H1 (cell line): ENCODE data around the gene TRIM71. TPM values are rescaled to one million over a fixed set of nuclear protein-coding genes. Genes with fewer than 3 reads are reported as not detected.

Experiments
- CTCF ChIA-PET: fragments of 300-600 bp; sonication (Branson Sonifier 250); formaldehyde crosslinking; loops from one replicate; lab custom pipeline; 2021; ENCODE audit not compliant: partially characterized antibody; lab: Charles Lee
- POLR2A ChIA-PET: fragments of 300-600 bp; sonication (Branson Sonifier 250); formaldehyde crosslinking; loops from one replicate; lab custom pipeline; 2021; ENCODE audit warnings: inconsistent platforms; ENCODE audit not compliant: partially characterized antibody; lab: Charles Lee
- DNase-seq, 2 experiments: peaks; one replicate each; pipeline versions ENCODE4 v3.0.0 to v3.0.0-alpha.2; 2010 to 2022; ENCODE audit warnings: low spot score in 2 of 2, low read depth in 1 of 2, mixed read lengths in 1 of 2
- FAIRE-seq: peaks from 2 replicates; lab custom pipeline; 2011; peaks lifted over from hg19 to GRCh38; lab: Jason Lieb, UNC
- H2AFZ ChIP-seq: 2 replicates; pipeline ENCODE4 v1.8.1; 2012; ENCODE audit warnings: low read length, inconsistent platforms
- H2AK5ac ChIP-seq: 2 replicates; pipeline ENCODE4 v1.6.1; 2013; ENCODE audit warnings: low read depth, low read length
- H2BK120ac ChIP-seq: replicated peaks from 2 replicates; pipeline ENCODE3; 2013; ENCODE audit warnings: low read depth, low read length, inconsistent platforms
- H2BK12ac ChIP-seq: 2 replicates; pipeline ENCODE4 v1.6.1; 2013; ENCODE audit warnings: low read depth, low read length
- H2BK15ac ChIP-seq: 2 replicates; pipeline ENCODE4 v1.6.1; 2013; ENCODE audit warnings: low read length
- H2BK20ac ChIP-seq: 2 replicates; pipeline ENCODE4 v1.6.1; 2013; ENCODE audit warnings: low read length
- H2BK5ac ChIP-seq: 2 replicates; pipeline ENCODE4 v1.6.1; 2013; ENCODE audit warnings: low read depth, low read length
- H3K14ac ChIP-seq: 2 replicates; pipeline ENCODE4 v1.6.1; 2013; ENCODE audit warnings: inconsistent platforms; ENCODE audit not compliant: insufficient read length
- H3K18ac ChIP-seq: 2 replicates; pipeline ENCODE4 v1.6.1; 2013; ENCODE audit warnings: low read length; ENCODE audit errors: extremely low read depth
- H3K23ac ChIP-seq: 2 replicates; pipeline ENCODE4 v1.6.1; 2013; ENCODE audit warnings: inconsistent platforms; ENCODE audit not compliant: insufficient read length
- H3K23me2 ChIP-seq: 2 replicates; pipeline ENCODE4 v1.6.1; 2013; ENCODE audit warnings: low read depth, low read length
- H3K27ac ChIP-seq: 2 replicates; pipeline ENCODE4 v1.6.1; 2011; ENCODE audit warnings: low read depth, low read length, inconsistent platforms
- H3K27me3 ChIP-seq, 4 experiments: replicated peaks in 1 of 4; 1 replicate in 1 of 4; 2 replicates in 3 of 4; pipeline versions ENCODE4 v1.6.1 to v1.8.1; 2011 to 2013; ENCODE audit warnings: low read length in 3 of 4, mild to moderate bottlenecking in 3 of 4, inconsistent platforms in 2 of 4, mixed read lengths in 2 of 4, moderate library complexity in 1 of 4; ENCODE audit not compliant: control insufficient read depth in 3 of 4, insufficient read depth in 3 of 4; ENCODE audit errors: extremely low read depth in 1 of 4
- H3K36me3 ChIP-seq, 4 experiments: 2 replicates each; pipeline versions ENCODE4 v1.6.1 to v1.8.1; 2011 to 2013; ENCODE audit warnings: mild to moderate bottlenecking in 4 of 4, low read length in 3 of 4, moderate library complexity in 2 of 4, control low read depth in 1 of 4, inconsistent platforms in 1 of 4; ENCODE audit not compliant: insufficient read depth in 4 of 4, control insufficient read depth in 2 of 4
- H3K4ac ChIP-seq: replicated peaks from 2 replicates; pipeline ENCODE3; 2013; ENCODE audit warnings: low read length, low read depth, mixed read lengths, inconsistent platforms; ENCODE audit not compliant: insufficient read length
- H3K4me1 ChIP-seq, 4 experiments: replicated peaks in 1 of 4; 1 replicate in 1 of 4; 2 replicates in 3 of 4; pipeline versions ENCODE4 v1.6.1 to v1.8.1; 2011 to 2013; ENCODE audit warnings: low read length in 3 of 4, inconsistent platforms in 2 of 4, mixed read lengths in 1 of 4; ENCODE audit not compliant: insufficient read depth in 4 of 4, control insufficient read depth in 3 of 4
- H3K4me2 ChIP-seq, 2 experiments: 2 replicates each; pipeline versions ENCODE4 v1.6.1 to v1.8.1; 2011 to 2013; ENCODE audit warnings: low read depth in 2 of 2, low read length in 2 of 2, control low read depth in 1 of 2, inconsistent platforms in 1 of 2, mild to moderate bottlenecking in 1 of 2; ENCODE audit not compliant: insufficient read depth in 1 of 2
- H3K4me3 ChIP-seq, 4 experiments: fragments of 200-600, 300-600 bp in 1 of 4; sonication (generic), shearing (Covaris generic), sonication (Bioruptor Twin) in 1 of 4; 2 replicates each; pipeline versions ENCODE4 v1.5.1 to v1.8.1; 2011 to 2016; ENCODE audit warnings: low read length in 4 of 4, low read depth in 3 of 4, control low read depth in 2 of 4, inconsistent platforms in 2 of 4, mild to moderate bottlenecking in 2 of 4, mixed read lengths in 1 of 4, moderate library complexity in 1 of 4; ENCODE audit not compliant: insufficient read depth in 2 of 4; ENCODE audit errors: extremely low read depth in 1 of 4
- H3K56ac ChIP-seq: replicated peaks from 2 replicates; pipeline ENCODE3; 2013; ENCODE audit warnings: low read depth, mild to moderate bottlenecking, mixed read lengths, low read length, inconsistent platforms; ENCODE audit not compliant: insufficient read length
- H3K79me1 ChIP-seq: 2 replicates; pipeline ENCODE4 v1.6.1; 2013; ENCODE audit warnings: low read depth, low read length, control low read depth
- H3K79me2 ChIP-seq, 2 experiments: 2 replicates each; pipeline versions ENCODE4 v1.6.1 to v1.8.1; 2012 to 2013; ENCODE audit warnings: low read length in 2 of 2, mild to moderate bottlenecking in 2 of 2, inconsistent platforms in 1 of 2; ENCODE audit not compliant: insufficient read depth in 2 of 2, control insufficient read depth in 1 of 2
- H3K9ac ChIP-seq, 4 experiments: replicated peaks in 1 of 4; 1 replicate in 1 of 4; 2 replicates in 3 of 4; pipeline versions ENCODE4 v1.6.1 to v1.8.1; 2011 to 2013; ENCODE audit warnings: low read depth in 3 of 4, low read length in 3 of 4, control low read depth in 2 of 4, mild to moderate bottlenecking in 2 of 4, moderate library complexity in 2 of 4, inconsistent platforms in 1 of 4; ENCODE audit errors: extremely low read depth in 1 of 4
- H3K9me3 ChIP-seq, 2 experiments: 2 replicates each; pipeline versions ENCODE4 v1.6.1 to v1.8.1; 2012 to 2013; ENCODE audit warnings: mild to moderate bottlenecking in 2 of 2, moderate library complexity in 2 of 2, control low read depth in 1 of 2, inconsistent platforms in 1 of 2, low read depth in 1 of 2, low read length in 1 of 2, mixed read lengths in 1 of 2; ENCODE audit not compliant: insufficient read depth in 2 of 2
- H4K20me1 ChIP-seq, 2 experiments: replicated peaks in 1 of 2; 2 replicates each; pipeline versions ENCODE3 to v1.8.1; 2011 to 2013; ENCODE audit warnings: inconsistent platforms in 2 of 2, low read length in 2 of 2, mild to moderate bottlenecking in 1 of 2; ENCODE audit not compliant: insufficient read depth in 2 of 2, control insufficient read depth in 1 of 2
- H4K5ac ChIP-seq: 2 replicates; pipeline ENCODE4 v1.6.1; 2013; ENCODE audit warnings: low read length, low read depth, mixed read lengths, inconsistent platforms; ENCODE audit not compliant: insufficient read length
- H4K8ac ChIP-seq: 2 replicates; pipeline ENCODE4 v1.8.0; 2013; ENCODE audit warnings: mild to moderate bottlenecking, moderate library complexity, low read length, inconsistent platforms; ENCODE audit not compliant: insufficient read depth; ENCODE audit errors: extremely low read depth
- H4K91ac ChIP-seq: replicated peaks from 2 replicates; pipeline ENCODE3; 2013; ENCODE audit warnings: low read length, mixed read lengths, inconsistent platforms; ENCODE audit not compliant: insufficient read length
- ATF2 ChIP-seq: IDR thresholded peaks from 2 replicates; pipeline ENCODE4 v1.6.1; 2012; ENCODE audit warnings: low read length, inconsistent platforms
- BACH1 ChIP-seq: IDR thresholded peaks from 2 replicates; pipeline ENCODE4 v1.6.1; 2012; ENCODE audit warnings: low read length, improper control_type of control experiment
- HDAC2 ChIP-seq, 2 experiments: fragments of 300-600 bp in 1 of 2; sonication (generic) in 1 of 2; IDR thresholded peaks; 2 replicates each; pipeline ENCODE4 v1.6.1; 2011 to 2012; ENCODE audit warnings: low read depth in 2 of 2, low read length in 2 of 2, mild to moderate bottlenecking in 2 of 2, moderate library complexity in 2 of 2, borderline replicate concordance in 1 of 2, inconsistent platforms in 1 of 2
- POLR2A ChIP-seq, 2 experiments: IDR thresholded peaks; 1 replicate in 1 of 2; 2 replicates in 1 of 2; pipeline ENCODE4 v1.6.1; 2011; ENCODE audit warnings: low read depth in 2 of 2, low read length in 2 of 2, mild to moderate bottlenecking in 2 of 2; ENCODE audit errors: control extremely low read depth in 1 of 2
- TAF1 ChIP-seq: IDR thresholded peaks from 2 replicates; pipeline ENCODE4 v1.6.1; 2011; ENCODE audit warnings: mild to moderate bottlenecking, low read depth, low read length
- WGBS, 2 experiments: shearing (Covaris generic) in 1 of 2; methylation state at CpG; one replicate each; pipeline versions ENCODE4 v1.1.6 to v1.1.7; 2013 to 2015; ENCODE audit warnings: low lambda C conversion rate in 2 of 2, mixed read lengths in 2 of 2, inconsistent platforms in 1 of 2, low coverage in 1 of 2, missing lambda C conversion rate in 1 of 2; ENCODE audit not compliant: insufficient replicate concordance in 2 of 2, insufficient coverage in 1 of 2, insufficient read length in 1 of 2; ENCODE audit errors: extremely low coverage in 1 of 2, missing lambda C conversion rate in 1 of 2; 5-methylcytosine and 5-hydroxymethylcytosine counted together
- polyA plus RNA-seq, 7 experiments: library from polyadenylated mRNA; depleted of rRNA in 3 of 7; stranded (reverse) in 5 of 7; unstranded in 2 of 7; fragments of >200 nt in 5 of 7; fragments of 200-250 nt in 2 of 7; gene quantifications; 1 replicate in 5 of 7; 2 replicates in 1 of 7; 4 replicates in 1 of 7; pipeline versions ENCODE4 v1.2.1 to v1.2.3, GENCODE V29; 2011 to 2013; ENCODE audit warnings: missing spikeins in 2 of 7, mixed read lengths in 2 of 7
- total RNA-seq: library from RNA; stranded (reverse); fragmentation: NEBNext Ultra II Directional; extraction: Animal tissue kit (Norgen Biotek cat#: 25700); gene quantifications from 2 replicates; pipeline ENCODE4 v1.2.1, GENCODE V29; 2021

Gene TRIM71
- total and polyA plus RNA-seq, 2 of the 8 experiments (the other 6 are each of a cell fraction or from before 2014, with no cell fraction given), result 53.7 to 293 TPM

GRCh38 chr3:32817257-32817557, 590 bp upstream of the TRIM71 start:
- peak overlapping the region; percentile 95 for H3K27ac ChIP-seq
- peak overlapping the region; percentile 50 for H4K91ac ChIP-seq
- H4K20me1 ChIP-seq, result peaks cover 14 to 18% of the 10 kb centered on the region in 2 experiments
- H3K56ac ChIP-seq, result peak overlapping the region; percentile 92
- H3K4me2 ChIP-seq, result peak overlapping the region; percentile 93 to 96; a peak in 3 of 4 replicates
- H3K36me3 ChIP-seq, result peaks cover 24 to 49% (median 34%) of the 10 kb centered on the region in 4 experiments
- H3K23ac ChIP-seq, result no peak overlapping the region
- ChIA-PET POLR2A (interaction anchor here (0.5 to 15.1 kb wide), 32 partner anchors 9 to 226 kb away, joined by 3 to 230 read pairs (median 5); no protein-coding TSS in a partner anchor), CTCF (interaction anchor here (1.0 to 4.5 kb wide), 2 partner anchors 23 to 35 kb away, joined by 4 to 25 read pairs; no protein-coding TSS in a partner anchor)
- peak overlapping the region; percentile 88 to 98 (median 94) for H3K4me3 ChIP-seq
- peaks cover 9% of the 10 kb centered on the region; the same call in 1 of the 2 replicates for H3K23me2 ChIP-seq
- FAIRE-seq (no peak), DNase-seq (no peak)
- peak overlapping the region; percentile 69; the same call in 1 of the 2 replicates for H2AK5ac ChIP-seq
- peak overlapping the region; percentile 98 for H2BK5ac ChIP-seq
- H3K79me1 ChIP-seq, result no peaks in the 10 kb centered on the region; the same call in 1 of the 2 replicates
- H2AFZ ChIP-seq, result no peak overlapping the region
- peak overlapping the region; percentile 6 for H3K4ac ChIP-seq
- H3K27me3 ChIP-seq, result no peaks in the 10 kb centered on the region
- no peak overlapping the region for H2BK15ac ChIP-seq
- peak overlapping the region; percentile 92 to 99 (median 94) for H3K9ac ChIP-seq
- 1% methylated on average over 43 of the region's 49 CpGs; no CpG with 5 or more reads in 1 of the 2 experiments for WGBS, 2 experiments
- H3K14ac ChIP-seq, result no peak overlapping the region
- H3K9me3 ChIP-seq, result no peaks in the 10 kb centered on the region
- peaks cover 53 to 92% of the 10 kb centered on the region in 2 experiments for H3K79me2 ChIP-seq
- H3K4me1 ChIP-seq, result peaks cover 9 to 27% (median 11%) of the 10 kb centered on the region in 4 experiments; a peak in 6 of 7 replicates
- H2BK120ac ChIP-seq, result peak overlapping the region; percentile 77
- TF ChIP-seq BACH1 (peak; percentile 9; the same call in 1 of the 2 replicates), ATF2 (no peak), HDAC2 (IDR thresholded peaks at IDR 0.05; ENCODE audit: borderline replicate concordance in 1 of 2, low read depth in 2 of 2, low read length in 2 of 2) (peak in 1 of 2 experiments; percentile 6; a peak in 1 of 4 replicates), POLR2A (IDR thresholded peaks at IDR 0.05; ENCODE audit: control extremely low read depth in 1 of 2, low read depth in 2 of 2, low read length in 2 of 2) (peak in 1 of 2 experiments; percentile 81; a peak in 2 of 3 replicates), TAF1 (peak; percentile 44)
- H3K18ac ChIP-seq, result peak overlapping the region; percentile 98
- peak overlapping the region; percentile 96 for H4K8ac ChIP-seq
- peak overlapping the region; percentile 97 for H4K5ac ChIP-seq
- H2BK20ac ChIP-seq, result no peak overlapping the region
- no peak overlapping the region for H2BK12ac ChIP-seq
